ENCODE measurements around the gene CAB39L.

Gene CAB39L

GRCh38 chr13:49443704-49444523 lies at the start of gene CAB39L, which contains the start of gene SETDB2:
Gene CAB39L, minus strand, starts transcription at chr13:49444064. Its CDS starts 61,154 bp downstream, at chr13:49382910.
Gene SETDB2, plus strand, starts transcription at chr13:49444274. Its CDS starts 7,620 bp downstream, at chr13:49451894.
- DNase-seq = peak; percentile 98

- DNase-seq = no peak
These were observed 44.7 kb upstream of the CAB39L start for GRCh38 chr13:49488563-49488962.

- no peak for DNase-seq
These were observed 37.9 kb upstream of the CAB39L start for GRCh38 chr13:49481788-49482187.

- DNase-seq = no peak
These were observed 32.7 kb upstream of the CAB39L start for GRCh38 chr13:49476529-49476928.

GRCh38 chr13:49472186-49472585 lies 28.3 kb upstream of the CAB39L start:
- DNase-seq = no peak

- DNase-seq = no peak
These were observed 22.5 kb upstream of the CAB39L start for GRCh38 chr13:49466292-49466838.

GRCh38 chr13:49464621-49465325 lies 20.9 kb upstream of the CAB39L start:
- DNase-seq = no peak

- DNase-seq = no peak
These were observed 20.2 kb upstream of the CAB39L start for GRCh38 chr13:49464085-49464484.

- DNase-seq = no peak
These were observed 15.7 kb upstream of the CAB39L start for GRCh38 chr13:49459580-49459979.

GRCh38 chr13:49457221-49457620 lies 13.4 kb upstream of the CAB39L start:
- no peak for DNase-seq

GRCh38 chr13:49456156-49456555 lies 12.3 kb upstream of the CAB39L start:
- no peak for DNase-seq

- no peak for DNase-seq
These were observed 11.1 kb upstream of the CAB39L start for GRCh38 chr13:49455007-49455398.

GRCh38 chr13:49454388-49455006 lies 10.6 kb upstream of the CAB39L start:
- no peak for DNase-seq

GRCh38 chr13:49453465-49453864 lies 9.6 kb upstream of the CAB39L start:
- DNase-seq = no peak

GRCh38 chr13:49452725-49453457 lies 9.0 kb upstream of the CAB39L start:
- DNase-seq = no peak

- DNase-seq = no peak
These were observed 6.4 kb upstream of the CAB39L start for GRCh38 chr13:49450105-49450819.

- no peak for DNase-seq
These were observed 4.9 kb upstream of the CAB39L start for GRCh38 chr13:49448753-49449152.

- no peak for DNase-seq
These were observed 2.6 kb upstream of the CAB39L start for GRCh38 chr13:49446473-49446872.

- no peak for DNase-seq
These were observed 896 bp upstream of the CAB39L start for GRCh38 chr13:49444524-49445395.

- DNase-seq = peak; percentile 59
These were observed 534 bp downstream of the CAB39L start for GRCh38 chr13:49443357-49443703.

- DNase-seq = no peak
These were observed 2.0 kb downstream of the CAB39L start for GRCh38 chr13:49441846-49442245.
